ENCODE results near the gene OTOGL.

OTOGL gene

GRCh38 chr12:80420075-80420474 is 320.7 kb downstream of the OTOGL start:
- CTCF ChIA-PET: no interaction called here
- no peak for DNase-seq (ENCODE audit: extremely low spot score)

GRCh38 chr12:80422550-80422949 is 323.2 kb downstream of the OTOGL start:
- TF ChIP-seq CTCF (IDR thresholded peaks at IDR 0.05; ENCODE audit: control extremely low read depth, extremely low read depth, low read depth, missing control alignments): no peak
- ChIA-PET POLR2A (no interaction called here), CTCF (no interaction called here)
- no peak for DNase-seq (ENCODE audit: extremely low spot score)

More at GRCh38 chr12:80420075-80420474, 320.7 kb downstream of the OTOGL start:
- no peak for TF ChIP-seq CTCF (IDR thresholded peaks at IDR 0.05; ENCODE audit: control extremely low read depth, extremely low read depth, low read depth, missing control alignments)
- POLR2A ChIA-PET: no interaction called here
